Left lung (tissue), 10 donors: ENCODE measurements around the gene KLK8. TPM values are rescaled to one million over a fixed set of nuclear protein-coding genes. Genes with fewer than 3 reads are reported as not detected.
"Not testable (repeated sequence)": the region's sequence is repeated elsewhere in the genome, so short reads cannot be mapped to it uniquely, and the experiment has no call there.

Experiments used
- ATAC-seq: fragments of 200-7000 bp; cut with Tn5 transposase; one replicate; pipeline ENCODE4 v1.9.1; 2020; ENCODE audit warnings: moderate library complexity
- DNase-seq, 4 donors: peaks; one replicate each; pipeline ENCODE4 v3.0.0-alpha.2; 2013 to 2020
- H3K27ac ChIP-seq, 2 donors: fragments of 200-600 bp; sonication (generic) in 1 of 2; one replicate each; pipeline versions ENCODE4 v1.5.0 to v1.8.0; 2020 to 2021
- H3K27me3 ChIP-seq, 2 donors: fragments of 200-600 bp; sonication (generic) in 1 of 2; one replicate each; pipeline versions ENCODE4 v1.5.0 to v1.8.0; 2020 to 2021
- H3K36me3 ChIP-seq, 2 donors: fragments of 200-600 bp; sonication (generic) in 1 of 2; one replicate each; pipeline versions ENCODE4 v1.5.0 to v1.8.0; 2020 to 2021
- H3K4me1 ChIP-seq, 2 donors: fragments of 200-600 bp; one replicate each; pipeline ENCODE4 v1.8.0; 2021
- H3K4me3 ChIP-seq, 2 donors: fragments of 200-600 bp; sonication (generic) in 1 of 2; one replicate each; pipeline versions ENCODE4 v1.5.0 to v1.8.0; 2020 to 2021; ENCODE audit warnings: mild to moderate bottlenecking in 1 of 2
- H3K9me3 ChIP-seq, 2 donors: fragments of 200-600 bp; sonication (generic) in 1 of 2; one replicate each; pipeline versions ENCODE4 v1.5.0 to v1.8.0; 2020 to 2021
- intact Hi-C, 2 donors: fragments of 100-400 bp; cut with DNase I; formaldehyde crosslinking; loops; one replicate each; pipeline versions ENCODE4 v1.11.2 to v1.14.2; 2022
- polyA plus RNA-seq, 6 donors: library from polyadenylated mRNA; unstranded; fragments of 120-200 nt; gene quantifications; one replicate each; pipeline ENCODE4 v1.2.1, GENCODE V29; 2013; ENCODE audit not compliant: insufficient read length in 6 of 6
- total RNA-seq, 2 donors: library from RNA; stranded (reverse); fragmentation: NEBNext Ultra II Directional; extraction: Animal tissue kit (Norgen Biotek cat#: 25700); gene quantifications; one replicate each; pipeline ENCODE4 v1.2.1, GENCODE V29; 2021
- TF ChIP-seq, protein P1 (sequence below), 2 donors: fragments of 200-600 bp; sonication (generic) in 1 of 2; IDR thresholded peaks; one replicate each; pipeline versions ENCODE4 v1.5.0 to v1.8.0; 2021; ENCODE audit warnings: antibody characterized with exemption in 2 of 2
- donor health status: DM: no; HTN: yes; CAD: no.
- donor health status: DM: no; HTN: no; CAD: no.

The KLK8 gene
- total and polyA plus RNA-seq, 8 donors, result 0.24 TPM; not detected in 7

GRCh38 chr19:50998686-50999085 lies 2.7 kb downstream of the KLK8 start:
- intact Hi-C loops, result no loop called here
- TF ChIP-seq, protein P1, sequence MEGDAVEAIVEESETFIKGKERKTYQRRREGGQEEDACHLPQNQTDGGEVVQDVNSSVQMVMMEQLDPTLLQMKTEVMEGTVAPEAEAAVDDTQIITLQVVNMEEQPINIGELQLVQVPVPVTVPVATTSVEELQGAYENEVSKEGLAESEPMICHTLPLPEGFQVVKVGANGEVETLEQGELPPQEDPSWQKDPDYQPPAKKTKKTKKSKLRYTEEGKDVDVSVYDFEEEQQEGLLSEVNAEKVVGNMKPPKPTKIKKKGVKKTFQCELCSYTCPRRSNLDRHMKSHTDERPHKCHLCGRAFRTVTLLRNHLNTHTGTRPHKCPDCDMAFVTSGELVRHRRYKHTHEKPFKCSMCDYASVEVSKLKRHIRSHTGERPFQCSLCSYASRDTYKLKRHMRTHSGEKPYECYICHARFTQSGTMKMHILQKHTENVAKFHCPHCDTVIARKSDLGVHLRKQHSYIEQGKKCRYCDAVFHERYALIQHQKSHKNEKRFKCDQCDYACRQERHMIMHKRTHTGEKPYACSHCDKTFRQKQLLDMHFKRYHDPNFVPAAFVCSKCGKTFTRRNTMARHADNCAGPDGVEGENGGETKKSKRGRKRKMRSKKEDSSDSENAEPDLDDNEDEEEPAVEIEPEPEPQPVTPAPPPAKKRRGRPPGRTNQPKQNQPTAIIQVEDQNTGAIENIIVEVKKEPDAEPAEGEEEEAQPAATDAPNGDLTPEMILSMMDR (IDR thresholded peaks at IDR 0.05), result no peak
- Histone ChIP-seq H3K9me3 (peaks cover 0 to 4% of the 10 kb centered on the region in 2 donors), H3K36me3 (no peaks in the 10 kb centered on the region), H3K27me3 (peaks cover 0 to 72% of the 10 kb centered on the region in 2 donors), H3K4me3 (no peak overlapping the region), H3K27ac (no peak overlapping the region), H3K4me1 (no peaks in the 10 kb centered on the region)
- DNase-seq (no peak), ATAC-seq (no peak)

DNA sequence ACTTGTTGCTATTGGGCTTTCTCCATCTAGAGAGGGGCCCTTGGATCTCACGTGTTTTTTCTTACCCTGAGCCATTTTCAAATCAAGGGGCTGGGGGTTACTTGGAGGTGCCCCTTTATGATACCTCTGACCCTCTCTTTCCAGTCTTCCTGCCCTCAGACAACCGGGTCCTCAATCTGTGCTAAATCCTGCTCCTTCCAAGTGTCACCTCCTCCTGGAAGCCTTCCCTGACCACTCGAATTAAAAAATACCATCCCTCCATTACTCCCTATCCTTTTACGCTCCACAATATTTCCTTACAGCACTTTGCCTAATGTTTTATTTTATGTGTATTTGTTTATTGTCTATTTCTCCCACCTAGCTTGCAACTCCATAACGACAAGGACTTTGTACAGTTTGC lies 3.3 kb downstream of the KLK8 start:
- H3K4me3 ChIP-seq, result no peak overlapping the region
- TF ChIP-seq, protein P1 (IDR thresholded peaks at IDR 0.05), result no peak
- H3K27ac ChIP-seq, result no peak overlapping the region
- H3K9me3 ChIP-seq, result peaks cover 0 to 4% of the 10 kb centered on the region in 2 donors
- intact Hi-C loops, result no loop called here
- H3K4me1 ChIP-seq, result no peaks in the 10 kb centered on the region
- H3K27me3 ChIP-seq, result peaks cover 0 to 66% of the 10 kb centered on the region in 2 donors
- no peaks in the 10 kb centered on the region for H3K36me3 ChIP-seq
- no peak for DNase-seq
- no peak for ATAC-seq

GRCh38 chr19:50994129-50994528 lies 7.3 kb downstream of the KLK8 start:
- no peak for ATAC-seq

DNA sequence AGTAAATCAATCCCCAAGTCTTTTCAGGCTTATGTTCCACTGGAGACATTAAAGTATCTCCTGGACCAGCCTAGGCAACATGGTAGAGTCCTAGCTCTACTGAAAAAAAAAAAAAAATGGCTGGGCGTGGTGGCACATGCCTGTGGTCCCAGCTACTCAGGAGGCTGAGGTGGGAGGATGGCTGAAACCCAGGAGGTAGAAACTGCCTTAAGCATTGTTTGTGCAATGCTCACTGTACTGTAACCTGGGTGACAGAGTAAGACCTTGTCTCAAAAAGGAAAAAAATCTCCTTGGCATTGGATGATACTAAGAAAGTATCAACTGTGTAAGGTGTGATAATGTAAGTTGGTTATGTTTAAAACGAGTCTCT lies 8.8 kb downstream of the KLK8 start:
- Histone ChIP-seq H3K27ac (no peak overlapping the region), H3K4me3 (no peak overlapping the region), H3K27me3 (peaks cover 0 to 14% of the 10 kb centered on the region in 2 donors), H3K36me3 (no peaks in the 10 kb centered on the region), H3K9me3 (peaks cover 0 to 3% of the 10 kb centered on the region in 2 donors), H3K4me1 (no peaks in the 10 kb centered on the region)
- TF ChIP-seq, protein P1 (IDR thresholded peaks at IDR 0.05), result no peak
- intact Hi-C loops, result no loop called here
- no peak for ATAC-seq
- DNase-seq, result no peak

More at GRCh38 chr19:50994129-50994528, 7.3 kb downstream of the KLK8 start:
- TF ChIP-seq, protein P1 (IDR thresholded peaks at IDR 0.05), result no peak
- DNase-seq, result no peak
- Histone ChIP-seq H3K4me1 (no peaks in the 10 kb centered on the region), H3K4me3 (no peak overlapping the region), H3K27me3 (peaks cover 0 to 26% of the 10 kb centered on the region in 2 donors), H3K9me3 (peaks cover 0 to 3% of the 10 kb centered on the region in 2 donors), H3K36me3 (no peaks in the 10 kb centered on the region), H3K27ac (no peak overlapping the region)
- intact Hi-C loops, result no loop called here

- H3K4me1 ChIP-seq, ATAC-seq, intact Hi-C loops, H3K36me3 ChIP-seq, H3K27ac ChIP-seq, H3K9me3 ChIP-seq, H3K4me3 ChIP-seq, DNase-seq: not testable (repeated sequence)
- peaks cover 0 to 47% of the 10 kb centered on the region in 2 donors for H3K27me3 ChIP-seq
Measured at GRCh38 chr19:50984416-50984815, 17.0 kb downstream of the KLK8 start.

DNA sequence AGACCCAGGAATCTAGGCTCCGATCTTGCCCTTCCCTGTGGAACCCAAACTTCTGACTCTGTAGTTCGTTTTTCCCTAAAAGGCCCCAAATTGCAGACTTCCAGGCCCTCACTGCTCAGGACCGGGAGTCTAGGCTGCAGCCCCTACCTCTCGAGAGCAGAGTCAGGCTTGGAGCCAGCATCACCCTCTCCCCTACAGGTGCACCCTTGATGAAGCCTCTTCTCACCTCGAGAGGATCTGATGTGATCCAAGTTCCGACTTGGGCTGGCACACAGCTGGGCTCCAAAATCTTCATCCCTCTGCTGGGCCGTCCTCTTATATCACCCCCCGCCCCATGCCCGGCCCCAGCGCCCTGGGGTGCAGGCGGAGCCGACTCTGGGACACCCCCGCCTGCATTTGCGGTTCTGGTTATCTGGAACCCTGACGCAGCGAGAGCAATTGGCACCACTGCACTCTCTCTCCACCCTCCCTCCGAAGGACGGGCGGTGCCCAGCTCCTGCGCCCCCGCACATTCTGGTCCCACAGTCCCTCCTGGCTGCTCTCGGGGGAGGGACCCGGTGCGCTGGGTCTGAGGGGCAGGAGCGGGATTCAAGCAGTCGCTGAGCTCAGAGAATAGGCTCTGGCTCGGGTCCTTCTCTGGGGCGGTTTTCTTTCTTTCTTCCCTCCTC lies 17.6 kb downstream of the KLK8 start, which contains the start of gene KLK7:
KLK7 (minus strand) TSS at position 293 of the 668 bp plus-strand sequence. CDS start 1,518 bp downstream, outside the sequence.
- Histone ChIP-seq H3K9me3 (no peaks in the 10 kb centered on the region), H3K4me3 (no peak within 1 kb of the TSS), H3K4me1 (no peaks in the 10 kb centered on the region), H3K36me3 (no peaks in the 10 kb centered on the region), H3K27me3 (peaks cover 0 to 54% of the 10 kb centered on the region in 2 donors), H3K27ac (no peak within 1 kb of the TSS)
- intact Hi-C loops, result no loop called here
- TF ChIP-seq, protein P1 (IDR thresholded peaks at IDR 0.05), result no peak
- DNase-seq (no peak), ATAC-seq (no peak)
